ENCODE results near the gene ATG14. TPM values are rescaled to one million over a fixed set of nuclear protein-coding genes. Genes with fewer than 3 reads are reported as not detected.

ATG14 gene
- total and polyA plus RNA-seq, 2 experiments from 2014 or later = 3.8 to 14.7 TPM

DNA sequence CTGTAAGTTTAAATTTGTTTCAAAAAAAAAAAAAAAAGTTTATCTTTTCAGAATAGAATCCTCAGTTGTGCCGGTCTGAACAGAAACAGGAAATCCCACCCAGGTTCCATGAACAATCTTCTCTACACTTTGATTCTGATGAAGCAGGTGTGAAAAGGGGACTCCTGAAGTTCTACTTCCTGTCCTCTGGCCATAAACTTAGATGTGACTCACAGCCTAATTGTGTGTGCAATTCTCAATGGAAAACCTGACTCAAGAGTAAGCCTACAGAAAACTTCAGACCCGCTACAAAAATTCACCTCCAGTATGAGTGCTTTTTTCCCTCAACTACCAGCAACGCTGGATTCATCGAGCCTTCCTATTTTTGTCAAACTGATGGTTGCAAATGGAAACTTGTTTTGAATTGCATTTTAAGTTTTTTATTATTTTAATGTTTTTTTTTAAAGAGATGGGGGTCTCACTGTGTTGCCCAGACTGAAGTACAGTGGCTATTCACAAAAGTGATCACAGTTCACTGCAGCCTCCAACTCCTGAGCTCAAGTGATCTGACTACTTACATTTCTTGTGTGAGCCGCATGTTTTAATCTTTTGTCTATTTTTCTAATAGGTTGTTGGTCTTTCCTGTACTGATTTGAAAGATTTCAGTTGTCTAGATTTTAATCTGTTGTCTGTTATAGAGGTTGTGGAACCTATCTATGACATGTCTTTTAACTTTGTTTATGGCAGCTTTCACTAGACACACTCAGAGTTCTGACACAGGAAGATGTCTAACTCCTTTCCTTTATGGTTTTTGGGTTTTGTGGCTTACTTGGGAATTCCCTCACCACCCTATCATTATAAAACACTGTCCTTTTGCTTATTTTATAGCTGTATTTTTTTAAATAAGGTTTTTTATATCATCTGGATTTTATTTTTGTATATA, 37.6 kb downstream of the ATG14 start:
- Histone ChIP-seq H3K4me1 (ENCODE audit: insufficient read depth) (peaks cover 6% of the 10 kb centered on the region; the same call in 1 of the 2 replicates), H3K27ac (no peak overlapping the region), H3K4me2 (ENCODE audit: unreplicated experiment) (no peak overlapping the region), H3K9ac (no peak overlapping the region), H3F3A (ENCODE audit: insufficient read depth) (no peaks in the 10 kb centered on the region), H3K36me3 (ENCODE audit: low read depth) (peaks cover 7% of the 10 kb centered on the region), H4K20me1 (ENCODE audit: insufficient read depth) (no peaks in the 10 kb centered on the region), H2AFZ (no peak overlapping the region), H3K4me3 (no peak overlapping the region), H3K9me2 (ENCODE audit: insufficient read depth) (no peaks in the 10 kb centered on the region), H3K27me3 (replicated peaks; ENCODE audit: insufficient read depth) (no peaks in the 10 kb centered on the region), H3K79me2 (ENCODE audit: insufficient read depth) (no peaks in the 10 kb centered on the region), H3K9me3 (ENCODE audit: low read depth) (no peaks in the 10 kb centered on the region)
- in situ Hi-C loops (cut with MboI) = no loop called here
- no peak for TF ChIP-seq EZH2 (IDR thresholded peaks at IDR 0.05; ENCODE audit: insufficient read depth, poor library complexity, severe bottlenecking)
- no peak for TF ChIP-seq EZH2phosphoT487 (IDR thresholded peaks at IDR 0.05; ENCODE audit: insufficient read depth, low read depth)
- WGBS, 2 experiments (ENCODE audit: low coverage in 1 of 2, low lambda C conversion rate in 2 of 2, missing lambda C conversion rate in 2 of 2) = 77 to 79% methylated on average over 5 of the region's 5 CpGs
- DNase-seq = peak; percentile 78

DNA sequence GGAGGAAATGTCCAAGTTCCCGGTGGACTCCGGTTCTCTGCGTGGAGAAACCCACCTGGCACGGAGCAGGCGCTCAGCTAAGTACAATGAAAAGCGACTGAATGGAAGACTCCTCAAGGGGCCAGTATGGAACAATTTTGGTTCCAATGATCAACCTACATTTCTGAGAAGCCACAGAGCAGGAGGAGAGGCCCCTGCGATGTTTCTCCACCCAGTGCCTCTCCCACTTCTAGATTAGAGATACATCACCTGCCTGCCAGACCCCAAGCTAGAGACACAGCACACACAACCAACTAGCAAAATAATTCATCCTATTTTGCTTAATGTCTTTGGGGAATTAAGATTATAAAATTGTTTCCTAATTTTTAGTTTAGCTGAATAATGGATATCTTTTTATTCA, 38.8 kb downstream of the ATG14 start:
- Histone ChIP-seq H3K9ac (no peak overlapping the region), H3F3A (ENCODE audit: insufficient read depth) (no peaks in the 10 kb centered on the region), H2AFZ (no peak overlapping the region), H3K4me1 (ENCODE audit: insufficient read depth) (peaks cover 6% of the 10 kb centered on the region; the same call in 1 of the 2 replicates), H3K27ac (no peak overlapping the region), H3K36me3 (ENCODE audit: low read depth) (peaks cover 4% of the 10 kb centered on the region), H3K9me3 (ENCODE audit: low read depth) (no peaks in the 10 kb centered on the region), H3K27me3 (replicated peaks; ENCODE audit: insufficient read depth) (no peaks in the 10 kb centered on the region), H3K9me2 (ENCODE audit: insufficient read depth) (no peaks in the 10 kb centered on the region), H3K79me2 (ENCODE audit: insufficient read depth) (no peaks in the 10 kb centered on the region), H3K4me3 (no peak overlapping the region), H4K20me1 (ENCODE audit: insufficient read depth) (no peaks in the 10 kb centered on the region), H3K4me2 (ENCODE audit: unreplicated experiment) (no peak overlapping the region)
- no peak for DNase-seq
- in situ Hi-C loops (cut with MboI) = no loop called here
- 98 to 100% methylated on average over 7 of the region's 7 CpGs for WGBS, 2 experiments (ENCODE audit: low coverage in 1 of 2, low lambda C conversion rate in 2 of 2, missing lambda C conversion rate in 2 of 2)
- TF ChIP-seq EZH2 (IDR thresholded peaks at IDR 0.05; ENCODE audit: insufficient read depth, poor library complexity, severe bottlenecking) (no peak), EZH2phosphoT487 (IDR thresholded peaks at IDR 0.05; ENCODE audit: insufficient read depth, low read depth) (no peak)

DNA sequence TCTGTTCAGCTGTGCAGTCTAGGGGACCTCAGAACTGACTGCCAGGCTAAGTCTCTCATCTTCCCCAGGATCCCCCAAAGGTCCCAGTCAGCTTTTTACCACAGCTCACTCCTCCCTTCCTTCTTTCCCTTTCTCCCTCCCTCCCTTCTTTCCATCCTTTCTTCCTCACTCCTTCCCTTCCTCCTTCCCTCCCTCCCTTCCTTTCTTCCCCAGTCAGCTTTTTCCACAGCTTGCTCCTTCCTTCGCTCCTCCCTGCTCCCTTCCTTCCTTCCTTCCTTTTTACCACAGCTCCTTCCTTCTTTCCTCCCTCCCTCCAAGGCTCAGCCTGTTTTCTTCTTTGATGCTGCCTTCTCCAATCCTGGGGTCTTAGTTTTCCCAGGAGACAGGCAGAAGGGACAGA, 39.2 kb downstream of the ATG14 start:
- Histone ChIP-seq H3K9ac (no peak overlapping the region), H3K4me1 (ENCODE audit: insufficient read depth) (peaks cover 6% of the 10 kb centered on the region; the same call in 1 of the 2 replicates), H3K79me2 (ENCODE audit: insufficient read depth) (no peaks in the 10 kb centered on the region), H3F3A (ENCODE audit: insufficient read depth) (no peaks in the 10 kb centered on the region), H3K4me3 (no peak overlapping the region), H3K36me3 (ENCODE audit: low read depth) (no peaks in the 10 kb centered on the region; the same call in 1 of the 2 replicates), H3K9me3 (ENCODE audit: low read depth) (no peaks in the 10 kb centered on the region), H3K27me3 (replicated peaks; ENCODE audit: insufficient read depth) (no peaks in the 10 kb centered on the region), H3K4me2 (ENCODE audit: unreplicated experiment) (no peak overlapping the region), H3K9me2 (ENCODE audit: insufficient read depth) (no peaks in the 10 kb centered on the region), H2AFZ (no peak overlapping the region), H3K27ac (no peak overlapping the region), H4K20me1 (ENCODE audit: insufficient read depth) (no peaks in the 10 kb centered on the region)
- TF ChIP-seq EZH2phosphoT487 (IDR thresholded peaks at IDR 0.05; ENCODE audit: insufficient read depth, low read depth) (no peak), EZH2 (IDR thresholded peaks at IDR 0.05; ENCODE audit: insufficient read depth, poor library complexity, severe bottlenecking) (no peak)
- WGBS, 2 experiments (ENCODE audit: low coverage in 1 of 2, low lambda C conversion rate in 2 of 2, missing lambda C conversion rate in 2 of 2) = 100% methylated on average over 1 of the region's 1 CpG
- in situ Hi-C loops (cut with MboI) = no loop called here
- no peak for DNase-seq

DNA sequence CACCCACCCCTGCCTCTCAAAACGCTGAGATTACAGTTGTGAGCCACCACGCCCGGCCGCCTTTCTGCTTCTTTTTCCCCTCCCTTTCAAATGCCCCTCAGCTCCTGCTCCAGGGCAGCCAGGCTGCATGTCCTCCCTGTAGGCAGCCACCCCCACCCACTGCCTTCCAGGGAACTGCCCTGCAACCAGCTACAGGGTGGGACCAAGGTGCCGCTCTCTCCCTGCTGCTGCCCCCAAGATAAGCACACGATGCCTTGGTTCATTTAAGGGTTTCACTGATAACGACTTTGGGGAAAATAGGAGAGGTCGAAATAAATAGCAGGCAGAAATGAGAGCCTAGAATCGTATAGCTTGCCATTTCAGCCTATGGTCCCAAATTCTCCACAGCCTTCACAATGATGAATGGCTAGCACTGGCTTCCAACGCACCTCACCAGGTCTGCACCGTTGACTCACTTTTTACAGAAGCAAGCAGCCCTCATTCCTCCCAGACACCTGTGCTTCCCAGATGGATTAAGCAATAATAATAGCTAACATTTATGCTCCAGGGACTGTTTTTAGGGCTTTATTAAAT, 40.7 kb downstream of the ATG14 start:
- Histone ChIP-seq H3K36me3 (ENCODE audit: low read depth) (no peaks in the 10 kb centered on the region), H3K79me2 (ENCODE audit: insufficient read depth) (no peaks in the 10 kb centered on the region), H4K20me1 (ENCODE audit: insufficient read depth) (no peaks in the 10 kb centered on the region), H3K4me1 (ENCODE audit: insufficient read depth) (peaks cover 15% of the 10 kb centered on the region), H3K9me3 (ENCODE audit: low read depth) (no peaks in the 10 kb centered on the region), H2AFZ (no peak overlapping the region), H3K9ac (no peak overlapping the region), H3K9me2 (ENCODE audit: insufficient read depth) (no peaks in the 10 kb centered on the region), H3K4me3 (no peak overlapping the region), H3K4me2 (ENCODE audit: unreplicated experiment) (no peak overlapping the region), H3F3A (ENCODE audit: insufficient read depth) (peaks cover 12% of the 10 kb centered on the region; the same call in 1 of the 2 replicates), H3K27ac (no peak overlapping the region), H3K27me3 (replicated peaks; ENCODE audit: insufficient read depth) (no peaks in the 10 kb centered on the region)
- TF ChIP-seq EZH2phosphoT487 (IDR thresholded peaks at IDR 0.05; ENCODE audit: insufficient read depth, low read depth) (no peak), EZH2 (IDR thresholded peaks at IDR 0.05; ENCODE audit: insufficient read depth, poor library complexity, severe bottlenecking) (no peak)
- DNase-seq = no peak
- in situ Hi-C loops (cut with MboI) = no loop called here
- 89% methylated on average over 11 of the region's 11 CpGs for WGBS, 2 experiments (ENCODE audit: low coverage in 1 of 2, low lambda C conversion rate in 2 of 2, missing lambda C conversion rate in 2 of 2)

Data from GM23248 (cell line).